ENCODE data around the gene DDX43.

The DDX43 gene

GRCh38 chr6:73362869-73363536, 31.6 kb upstream of the DDX43 start:
- DNase-seq (ENCODE audit: extremely low spot score): no peak
- no peak for TF ChIP-seq CTCF (IDR thresholded peaks at IDR 0.05; ENCODE audit: control extremely low read depth, extremely low read depth, low read depth, missing control alignments)
- CTCF ChIA-PET: no interaction called here
- POLR2A ChIA-PET: no interaction called here

DNA sequence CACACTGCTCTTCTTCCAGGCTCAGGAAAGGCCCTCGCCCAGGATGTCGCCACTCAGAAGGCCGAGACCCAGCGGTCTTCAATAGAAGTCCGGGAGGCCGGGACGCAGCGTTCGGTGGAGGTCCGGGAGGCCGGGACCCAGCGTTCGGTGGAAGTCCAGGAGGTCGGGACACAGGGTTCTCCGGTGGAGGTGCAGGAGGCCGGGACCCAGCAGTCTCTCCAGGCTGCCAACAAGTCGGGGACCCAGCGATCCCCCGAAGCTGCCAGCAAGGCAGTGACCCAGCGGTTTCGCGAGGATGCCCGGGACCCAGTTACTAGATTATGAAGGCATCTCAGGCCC, 31.1 kb upstream of the DDX43 start:
- CTCF ChIA-PET: no interaction called here
- POLR2A ChIA-PET: no interaction called here
- no peak for DNase-seq (ENCODE audit: extremely low spot score)
- no peak for TF ChIP-seq CTCF (IDR thresholded peaks at IDR 0.05; ENCODE audit: control extremely low read depth, extremely low read depth, low read depth, missing control alignments)

DNA sequence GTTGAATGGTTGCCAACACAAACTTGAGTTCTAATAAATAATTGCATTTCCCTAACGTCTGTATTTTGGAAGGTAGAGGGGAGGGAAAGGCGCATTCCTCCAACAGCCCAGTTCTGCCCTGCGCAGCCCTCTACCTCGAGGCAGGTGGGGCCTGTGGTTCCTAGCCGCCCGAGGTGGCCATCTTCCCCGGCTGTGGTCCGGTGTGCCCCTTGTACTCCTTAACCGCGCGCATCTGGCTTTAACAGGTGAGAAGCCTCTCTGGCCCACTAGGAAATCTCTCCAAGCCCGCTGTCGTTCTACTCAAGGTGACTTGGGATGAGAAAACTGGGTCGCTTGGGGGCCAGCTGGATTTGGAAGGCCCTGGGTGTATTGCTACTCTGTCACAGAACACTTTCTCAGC, 30.5 kb upstream of the DDX43 start:
- ChIA-PET CTCF (no interaction called here), POLR2A (no interaction called here)
- no peak for DNase-seq (ENCODE audit: extremely low spot score)
- TF ChIP-seq CTCF (IDR thresholded peaks at IDR 0.05; ENCODE audit: control extremely low read depth, extremely low read depth, low read depth, missing control alignments): no peak

- no peak for TF ChIP-seq CTCF (IDR thresholded peaks at IDR 0.05; ENCODE audit: control extremely low read depth, extremely low read depth, low read depth, missing control alignments)
- CTCF ChIA-PET: interaction anchor here (0.9 to 1.2 kb wide), 4 partner anchors 13 to 79 kb away, joined by 3 to 4 read pairs (median 3); no protein-coding TSS in a partner anchor
- no peak for DNase-seq (ENCODE audit: extremely low spot score)
- POLR2A ChIA-PET: no interaction called here
These were observed 30.1 kb upstream of the DDX43 start for GRCh38 chr6:73364549-73364948.

DNA sequence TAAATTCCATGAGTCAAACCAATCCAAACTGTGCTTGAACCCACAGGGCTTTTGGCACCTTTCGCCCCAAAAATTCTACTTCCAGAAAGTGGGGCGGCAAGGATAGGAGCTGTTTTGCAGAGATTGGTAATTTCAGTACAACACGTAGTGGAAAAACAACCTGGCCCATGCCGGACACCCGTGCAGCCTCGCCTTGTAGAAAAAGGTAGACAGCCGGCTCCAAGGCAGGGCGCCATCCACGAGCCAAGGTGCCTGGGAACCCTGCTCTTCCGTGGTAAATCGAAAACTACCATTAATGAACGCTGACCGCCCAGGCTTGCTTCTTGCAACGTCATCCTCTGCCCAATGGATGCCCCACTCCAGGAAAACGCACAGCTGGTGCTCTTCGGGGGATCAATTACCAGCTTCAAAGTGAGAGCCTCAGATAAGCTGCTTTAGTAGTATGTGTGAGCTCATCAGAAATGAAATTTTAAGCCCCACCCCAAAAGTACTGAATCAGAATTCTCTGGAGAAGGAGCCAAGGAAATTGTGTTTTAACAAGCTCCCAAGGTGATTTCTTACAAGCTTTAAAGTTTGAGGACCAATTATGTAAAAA, 26.8 kb upstream of the DDX43 start:
- no peak for TF ChIP-seq CTCF (IDR thresholded peaks at IDR 0.05; ENCODE audit: control extremely low read depth, extremely low read depth, low read depth, missing control alignments)
- CTCF ChIA-PET: interaction anchor here (0.9 to 1.4 kb wide), 2 partner anchors 13 to 29 kb away, joined by 3 to 4 read pairs; no protein-coding TSS in a partner anchor
- POLR2A ChIA-PET: no interaction called here
- no peak for DNase-seq (ENCODE audit: extremely low spot score)

GRCh38 chr6:73368675-73369074, 26.0 kb upstream of the DDX43 start:
- DNase-seq (ENCODE audit: extremely low spot score): no peak
- no peak for TF ChIP-seq CTCF (IDR thresholded peaks at IDR 0.05; ENCODE audit: control extremely low read depth, extremely low read depth, low read depth, missing control alignments)
- ChIA-PET POLR2A (no interaction called here), CTCF (interaction anchor here (0.7 to 1.4 kb wide), 4 partner anchors 12 to 30 kb away, joined by 3 to 5 read pairs (median 4); no protein-coding TSS in a partner anchor)
